HG02623 (cell line): Measurements from ENCODE around the gene GNAS.

Experiments
- ATAC-seq: cut with Tn5 transposase; IDR thresholded peaks from one replicate; pipeline ENCODE4 v1.9.1; 2021; ENCODE audit warnings: moderate library complexity; ENCODE audit not compliant: unreplicated experiment

GNAS gene

DNA sequence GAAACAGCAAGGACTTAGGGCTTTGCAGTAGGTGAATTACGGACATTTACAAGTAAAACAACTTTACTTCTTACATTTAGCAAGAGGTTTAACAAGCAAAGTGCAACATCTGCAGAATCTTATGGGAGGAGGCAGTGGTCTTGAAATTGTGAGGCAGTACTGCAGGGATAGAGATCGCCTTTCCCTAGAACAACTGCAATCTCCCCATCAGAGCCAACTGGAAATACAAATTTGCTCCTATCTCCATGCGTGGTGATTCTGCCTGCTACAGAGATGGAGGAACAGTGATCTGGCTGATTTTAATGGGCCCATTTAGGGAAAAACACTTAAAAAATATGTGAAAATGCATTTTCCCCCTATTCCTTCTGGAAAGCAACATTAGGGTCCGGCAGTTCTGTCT, 25.9 kb downstream of the GNAS start:
- ATAC-seq, result no peak

DNA sequence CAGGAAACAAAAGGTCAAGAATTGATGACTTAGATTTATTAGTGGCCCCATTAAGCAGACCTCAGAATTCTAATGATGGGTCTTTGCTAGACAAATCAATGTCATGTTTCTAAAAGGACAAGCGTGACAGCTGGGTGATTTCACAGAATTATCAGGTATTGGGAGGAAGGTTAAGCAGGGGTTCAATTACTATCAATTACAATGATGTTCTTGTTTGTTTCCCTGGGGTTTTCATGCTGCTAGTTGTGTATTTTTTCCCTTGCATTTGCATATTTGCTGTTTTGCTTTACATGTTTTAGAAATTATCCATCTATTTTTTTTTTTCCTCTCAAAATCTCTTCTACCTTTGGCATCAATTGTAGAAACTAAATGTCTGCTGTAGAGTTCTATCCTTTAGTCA, 27.9 kb downstream of the GNAS start:
- ATAC-seq, result no peak

DNA sequence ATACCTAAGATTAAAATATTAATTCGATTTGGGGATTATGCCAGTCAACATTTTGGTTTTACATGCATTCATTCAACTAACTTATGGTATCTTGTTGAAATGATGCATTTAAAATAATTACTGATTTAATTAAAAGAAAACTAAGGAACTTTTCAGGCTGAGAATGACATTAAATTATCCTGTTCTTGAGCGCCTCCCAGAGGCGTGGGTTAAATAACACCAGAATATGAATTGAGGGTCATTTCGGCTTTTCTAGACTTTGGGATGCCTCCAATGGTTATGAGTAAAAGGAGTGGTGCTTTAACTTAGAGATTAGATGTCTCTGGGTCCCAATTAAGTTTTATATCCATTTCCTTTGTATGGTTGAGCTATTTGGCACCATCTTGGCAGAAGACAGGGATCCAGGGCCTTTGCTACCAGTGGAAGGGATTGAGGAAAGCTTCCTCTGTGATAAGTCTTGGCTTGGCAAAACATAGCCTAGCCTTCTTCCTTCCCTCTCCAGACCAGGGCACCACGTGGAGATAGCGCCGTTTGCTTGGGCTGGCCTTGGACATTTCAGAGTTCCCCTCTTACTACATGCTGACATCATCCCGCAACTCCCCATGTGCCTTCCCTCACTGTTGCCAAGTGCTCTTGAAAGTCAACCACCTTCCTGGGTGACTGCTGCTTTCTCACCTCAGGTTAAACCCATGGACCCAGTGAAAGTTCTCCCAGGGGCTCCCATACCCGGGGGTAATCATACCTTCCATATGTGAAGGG, 28.7 kb downstream of the GNAS start:
- ATAC-seq, result no peak

DNA sequence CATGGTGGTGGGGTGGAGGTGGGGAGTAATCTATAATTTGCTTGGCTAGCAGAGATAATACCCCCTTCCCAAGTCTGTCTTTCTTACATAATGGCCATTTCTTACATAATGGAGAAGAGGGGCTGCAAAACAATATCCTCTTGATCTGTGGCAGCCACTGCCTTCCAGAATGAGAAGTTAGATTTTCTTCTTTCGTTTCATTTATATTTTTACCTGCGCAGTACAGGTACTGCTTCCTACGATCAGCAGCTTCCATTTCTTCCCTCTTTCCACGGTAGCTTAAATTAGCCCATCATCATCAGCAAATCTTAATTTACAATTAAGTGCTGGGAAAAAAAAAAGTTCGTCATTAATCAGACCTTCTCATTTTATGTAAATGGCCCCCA, 30.2 kb downstream of the GNAS start:
- no peak for ATAC-seq

DNA sequence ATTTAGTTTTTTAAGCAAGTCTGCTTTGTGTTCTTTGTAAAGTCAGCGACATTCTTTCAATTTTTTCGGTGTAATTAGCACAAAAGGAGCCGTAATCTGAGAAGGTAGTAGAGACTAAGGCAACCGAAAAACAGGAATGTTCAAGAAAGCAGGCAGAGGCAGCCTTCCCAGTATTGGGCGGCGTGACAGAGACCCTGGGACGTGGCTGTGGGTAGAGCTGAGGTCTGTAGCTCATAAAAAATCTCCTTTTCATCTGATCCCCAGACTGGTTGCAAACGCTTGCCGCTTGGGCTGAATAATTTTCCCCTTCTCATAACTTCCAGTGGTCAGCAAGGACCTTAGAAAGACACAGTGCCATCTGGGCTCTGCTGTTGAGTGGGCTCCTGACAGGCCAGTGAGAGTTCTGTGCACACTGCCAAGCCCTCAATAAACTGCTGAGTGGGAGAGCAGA, 30.8 kb downstream of the GNAS start:
- no peak for ATAC-seq

DNA sequence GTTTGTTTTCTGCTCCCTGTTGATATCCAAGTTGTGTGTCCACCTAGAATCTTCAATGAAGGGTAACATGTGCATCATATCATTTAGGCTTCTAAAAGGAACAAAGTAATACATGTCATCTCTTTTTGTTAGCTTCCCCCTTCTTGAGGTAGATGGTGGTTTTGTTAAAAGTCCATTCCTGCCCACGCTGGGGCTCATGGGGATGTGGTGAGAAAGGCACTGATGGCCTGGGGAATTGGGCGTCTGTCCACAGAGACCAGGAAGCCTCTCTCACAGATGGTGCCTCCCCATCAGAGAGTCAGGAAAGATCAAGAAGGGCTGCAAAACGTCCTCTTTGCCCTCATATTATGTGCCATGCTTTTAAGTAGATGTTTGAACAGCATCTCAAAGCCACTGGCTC, 32.5 kb downstream of the GNAS start:
- no peak for ATAC-seq

DNA sequence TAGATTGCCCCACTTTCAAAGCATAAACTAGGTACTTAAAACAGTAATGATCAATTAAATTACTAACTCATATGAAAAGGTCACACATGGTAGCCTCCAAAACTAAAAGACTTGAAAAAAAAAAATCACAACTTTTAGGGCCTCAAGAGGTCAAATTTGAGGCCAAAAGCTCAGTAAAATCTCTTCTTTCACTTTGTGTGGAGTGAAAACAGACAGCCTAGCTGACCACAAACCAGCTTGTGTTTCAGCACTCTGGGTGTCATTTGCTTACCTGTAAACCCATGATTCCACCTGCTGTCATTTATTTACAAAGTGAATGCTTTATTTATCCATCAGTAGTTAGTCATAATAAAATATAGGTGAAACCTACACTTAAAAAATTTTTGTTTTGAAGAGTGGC, 34.0 kb downstream of the GNAS start:
- ATAC-seq, result no peak

DNA sequence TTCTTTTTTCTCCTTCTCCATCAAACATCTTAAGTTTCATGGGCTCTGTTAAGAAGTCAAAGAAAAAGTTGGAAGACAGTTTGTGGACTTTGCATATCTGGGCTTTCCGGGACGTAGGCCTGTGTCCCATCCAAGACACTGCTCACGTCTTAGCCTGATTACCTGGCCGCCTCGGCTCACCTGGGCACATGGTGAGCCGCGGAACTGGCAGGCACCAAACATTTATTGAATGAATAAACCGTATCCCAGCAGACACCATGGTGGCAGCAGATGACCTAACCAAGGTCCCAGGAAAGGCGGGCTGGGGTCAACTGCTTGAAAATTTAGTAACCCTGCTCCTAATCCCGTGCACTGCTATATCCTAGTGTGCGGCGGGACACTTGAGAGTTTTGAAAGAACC, 35.6 kb downstream of the GNAS start:
- no peak for ATAC-seq

DNA sequence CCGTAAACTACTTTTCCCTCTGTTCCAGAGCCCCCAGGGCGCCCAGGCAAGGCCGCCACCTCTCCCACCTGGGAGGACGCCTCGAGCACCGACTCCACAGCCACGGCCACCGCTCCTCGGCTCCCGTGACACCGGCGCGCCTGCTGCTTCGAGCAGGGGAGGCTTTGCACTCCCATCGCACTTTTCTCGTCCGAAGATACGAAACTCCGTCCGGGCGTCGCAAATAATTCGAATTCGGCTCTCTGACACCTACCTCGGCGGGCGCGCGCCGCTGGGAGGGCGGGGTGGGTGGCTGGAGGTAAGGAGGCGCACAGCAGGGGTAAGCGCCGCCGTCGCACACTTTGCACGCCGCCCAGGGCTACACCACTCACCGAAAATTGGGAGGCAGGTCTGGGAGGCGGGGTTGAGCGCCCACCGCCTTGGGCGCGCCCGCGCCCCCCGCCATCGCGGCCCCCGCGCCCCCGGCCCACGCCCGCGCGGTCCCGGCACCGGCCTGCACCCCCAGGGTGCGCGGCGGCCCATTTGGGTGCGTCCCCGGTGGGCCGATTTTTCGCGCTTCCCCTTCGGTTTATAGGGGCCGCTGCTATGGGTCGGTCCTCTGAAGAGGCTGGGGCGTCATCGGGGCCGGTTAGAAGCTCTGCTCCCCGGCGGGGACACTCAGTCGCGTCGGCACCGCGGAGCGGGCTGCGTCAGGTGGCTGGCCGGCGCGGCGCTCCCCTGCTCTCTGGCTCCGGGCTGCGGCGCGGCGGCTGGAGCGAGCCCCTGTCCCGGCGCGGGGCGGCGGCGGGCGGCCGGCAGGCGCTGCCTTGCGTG, 36.2 kb downstream of the GNAS start:
- ATAC-seq, result peak; percentile 29

DNA sequence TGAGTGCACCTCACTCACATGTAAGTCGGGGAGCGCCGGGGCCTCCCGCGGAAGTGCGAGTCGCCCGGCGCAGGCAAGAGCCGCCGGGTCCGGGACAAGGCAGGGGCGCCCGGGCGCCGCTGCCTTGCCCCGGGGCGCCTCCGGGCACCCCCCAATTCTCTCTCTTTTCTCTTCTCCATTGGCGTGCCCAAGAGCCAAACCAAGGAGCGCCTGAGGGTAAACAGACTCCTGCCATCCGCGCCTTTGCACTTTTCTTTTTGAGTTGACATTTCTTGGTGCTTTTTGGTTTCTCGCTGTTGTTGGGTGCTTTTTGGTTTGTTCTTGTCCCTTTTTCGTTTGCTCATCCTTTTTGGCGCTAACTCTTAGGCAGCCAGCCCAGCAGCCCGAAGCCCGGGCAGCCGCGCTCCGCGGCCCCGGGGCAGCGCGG, 36.8 kb downstream of the GNAS start:
- no peak for ATAC-seq

DNA sequence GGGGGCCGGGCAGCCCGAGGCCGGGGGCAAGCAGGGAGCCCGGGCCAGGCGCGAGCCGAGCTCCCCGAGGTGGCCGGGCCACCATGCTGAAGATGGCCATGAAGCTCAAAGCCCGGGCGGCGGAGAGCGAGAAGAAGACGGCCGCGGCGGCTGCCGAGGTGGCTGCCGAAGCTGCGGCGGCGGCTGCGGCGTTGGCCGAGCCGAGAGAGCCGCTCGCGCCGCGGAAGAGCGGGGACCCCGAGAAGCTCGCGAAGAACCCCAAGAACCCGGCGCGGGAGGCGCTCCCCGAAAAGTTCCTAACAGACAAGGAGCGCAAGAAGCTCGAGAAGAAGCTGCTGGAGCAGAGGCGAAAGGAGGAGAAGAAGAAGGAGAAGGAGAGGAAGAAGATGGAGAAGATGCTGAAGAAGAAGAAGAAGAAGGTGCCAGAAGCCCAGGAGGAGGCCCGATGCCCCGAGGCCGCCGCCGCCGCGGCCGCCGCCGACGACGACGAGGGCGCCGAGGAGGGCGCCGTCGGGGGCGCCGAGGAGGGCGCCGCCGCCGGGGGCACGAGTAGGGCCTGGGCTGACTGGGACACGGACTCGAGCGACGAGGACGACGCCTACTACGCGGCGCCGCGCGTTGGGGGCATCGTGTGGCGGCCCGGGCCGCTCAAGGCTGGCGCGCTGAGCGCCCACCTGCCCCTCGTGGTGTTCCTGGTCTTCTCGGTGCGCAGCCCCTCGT, 37.4 kb downstream of the GNAS start:
- ATAC-seq, result no peak

DNA sequence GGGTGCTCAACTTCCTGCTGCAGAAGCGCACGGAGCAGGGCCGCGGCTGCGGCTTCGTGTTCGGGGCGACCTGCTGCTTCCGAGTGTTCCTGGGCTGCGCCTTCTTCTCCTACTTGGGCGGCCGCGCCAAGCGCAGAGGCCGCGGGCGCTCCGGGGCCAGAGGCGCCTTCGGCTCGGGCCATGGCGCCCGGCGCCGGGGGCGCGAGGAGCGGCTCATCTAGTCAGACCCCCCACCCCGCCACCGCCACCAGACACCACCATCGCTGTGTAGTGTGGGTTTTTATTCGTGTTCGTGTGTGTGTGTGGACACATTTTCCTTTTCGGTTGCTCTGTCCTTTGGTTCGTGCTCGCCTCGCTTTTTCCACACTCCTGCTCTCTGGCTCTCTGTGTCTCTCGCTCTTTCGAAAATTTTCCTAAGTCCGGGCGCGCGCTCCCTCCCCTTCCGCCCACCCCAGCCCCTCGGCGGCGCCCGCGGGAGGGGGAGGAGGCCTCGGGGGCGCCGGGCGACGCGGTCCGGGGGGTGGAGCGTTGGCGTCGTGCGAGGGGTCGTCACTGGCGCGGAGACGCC, 38.1 kb downstream of the GNAS start:
- ATAC-seq, result peak; percentile 28

DNA sequence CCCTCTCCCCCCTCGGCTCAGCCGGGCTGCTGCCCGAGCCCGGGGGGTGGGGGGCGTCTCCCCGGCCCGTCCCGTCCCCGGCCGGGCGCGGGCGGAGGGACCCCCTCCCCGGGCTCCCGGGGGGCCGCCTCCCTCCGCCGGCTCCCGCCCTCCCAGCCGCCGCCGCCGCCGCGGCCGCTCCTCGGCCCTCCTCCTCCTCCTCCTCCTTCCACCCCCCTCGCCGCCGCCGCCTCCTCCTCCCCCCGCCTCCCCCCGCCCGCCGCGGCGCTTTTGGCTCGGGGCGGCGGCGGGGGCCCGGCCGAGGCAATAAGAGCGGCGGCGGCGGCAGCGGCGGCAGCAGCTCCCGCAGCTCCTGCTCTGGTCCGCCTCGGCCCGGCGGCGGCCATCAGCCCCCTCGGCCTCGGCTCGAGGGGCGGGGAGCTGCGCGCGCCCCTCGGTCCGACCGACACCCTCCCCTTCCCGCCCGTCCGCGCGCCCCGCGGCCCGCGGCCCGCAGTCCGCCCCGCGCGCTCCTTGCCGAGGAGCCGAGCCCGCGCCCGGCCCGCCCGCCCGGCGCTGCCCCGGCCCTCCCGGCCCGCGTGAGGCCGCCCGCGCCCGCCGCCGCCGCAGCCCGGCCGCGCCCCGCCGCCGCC, 38.7 kb downstream of the GNAS start:
- ATAC-seq, result peak; percentile 25

DNA sequence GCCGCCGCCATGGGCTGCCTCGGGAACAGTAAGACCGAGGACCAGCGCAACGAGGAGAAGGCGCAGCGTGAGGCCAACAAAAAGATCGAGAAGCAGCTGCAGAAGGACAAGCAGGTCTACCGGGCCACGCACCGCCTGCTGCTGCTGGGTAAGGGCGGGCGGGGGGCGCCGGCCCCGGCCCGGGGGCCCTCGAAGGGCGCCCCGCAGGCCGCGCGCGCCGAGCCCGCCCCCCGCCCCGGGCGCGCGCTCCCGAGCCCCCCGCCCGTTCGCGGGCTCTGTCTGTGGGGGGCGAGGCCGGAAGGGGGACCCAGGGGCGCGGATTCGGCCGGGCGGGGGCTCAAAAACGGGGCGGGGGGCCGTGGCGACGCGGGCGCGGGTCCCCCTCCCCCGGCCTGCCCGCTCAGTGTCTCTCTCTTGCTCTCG, 39.2 kb downstream of the GNAS start:
- ATAC-seq, result peak; percentile 2

DNA sequence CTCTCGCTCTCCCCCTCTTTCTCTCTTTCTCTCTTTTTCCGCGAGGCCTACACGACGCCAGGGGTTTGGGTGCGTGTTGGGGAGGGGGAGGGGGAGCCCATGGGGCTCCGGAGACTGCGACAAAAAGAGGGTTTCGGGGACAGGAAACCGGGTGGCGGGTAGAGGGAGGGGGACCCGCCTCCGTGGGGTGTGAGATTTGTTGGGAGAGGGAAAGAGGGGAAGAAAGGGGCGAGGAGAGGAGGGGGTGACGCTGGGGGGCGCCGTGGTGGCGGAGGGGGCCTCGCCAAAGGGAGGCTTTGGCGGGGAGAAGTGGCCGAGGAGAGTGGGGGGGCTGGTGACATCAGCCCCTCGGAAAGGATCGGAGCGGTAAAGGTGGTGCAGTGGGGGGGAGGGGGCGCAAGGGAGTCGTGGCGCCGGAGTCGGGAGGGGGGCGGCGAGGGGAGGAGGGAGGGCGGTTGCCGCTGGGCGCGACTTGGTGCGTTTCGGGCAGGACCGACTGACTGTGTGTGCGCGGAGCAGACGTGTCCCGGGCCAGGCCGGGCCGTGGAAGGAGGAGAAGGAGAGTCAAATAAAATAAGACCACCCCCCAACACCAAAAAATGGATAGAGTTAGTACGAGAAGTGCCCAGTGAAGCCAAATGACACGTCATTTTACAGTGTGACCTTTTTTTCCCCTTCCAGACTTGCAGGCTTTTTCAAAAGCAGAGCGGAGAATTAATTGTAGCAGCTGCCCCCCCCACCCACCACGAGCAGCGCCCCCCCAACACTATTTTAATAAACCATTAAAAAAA, 39.8 kb downstream of the GNAS start:
- peak; percentile 2 for ATAC-seq

DNA sequence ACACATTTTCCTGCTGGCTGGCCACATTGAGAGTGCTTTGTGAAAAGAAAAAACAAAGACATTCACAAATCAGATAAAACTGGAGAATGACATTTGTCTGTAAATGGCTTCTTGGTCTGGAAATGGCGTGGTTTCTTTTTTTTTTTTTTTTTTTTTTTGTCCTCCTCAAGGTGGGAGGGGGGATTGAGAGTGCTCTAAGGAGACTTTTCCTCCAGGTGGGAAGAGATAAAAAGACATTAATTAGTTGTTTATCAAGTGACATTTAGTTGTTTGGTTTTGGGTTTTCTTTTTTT, 40.4 kb downstream of the GNAS start:
- no peak for ATAC-seq

DNA sequence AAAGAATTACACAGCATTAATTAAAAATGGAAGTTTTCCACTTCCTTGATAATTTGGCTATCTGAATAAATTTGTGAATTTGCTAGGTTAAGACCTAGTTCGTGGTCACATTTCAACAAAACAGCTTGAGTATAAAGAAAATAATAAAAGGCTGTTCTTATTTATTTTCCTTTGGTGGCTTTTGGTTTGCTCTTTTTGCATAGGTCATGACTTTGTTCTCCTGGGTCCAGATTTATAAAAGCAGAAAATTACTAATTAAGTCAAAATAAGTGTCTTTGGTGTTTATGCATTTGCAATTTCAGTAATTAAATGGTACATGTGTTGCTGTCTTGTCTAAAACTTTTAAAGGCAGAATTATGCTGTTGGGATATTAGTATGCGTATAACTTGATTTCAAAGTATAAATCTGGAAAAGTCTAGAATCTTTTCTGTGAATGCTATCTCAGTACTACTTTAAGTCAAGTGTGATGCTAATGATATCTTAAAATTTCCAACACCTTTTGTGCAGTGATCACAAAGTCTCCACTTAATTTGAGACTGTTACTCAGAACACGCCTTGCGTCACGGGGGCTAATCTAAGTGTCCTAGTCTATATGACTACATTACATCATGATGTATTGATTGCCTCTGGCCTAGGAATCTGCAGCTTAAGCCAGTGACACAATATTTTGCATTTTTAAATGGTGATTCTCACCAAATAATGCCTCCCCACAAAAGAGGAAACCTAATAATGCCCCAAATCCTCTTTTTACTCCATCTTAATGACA, 41.0 kb downstream of the GNAS start:
- ATAC-seq, result no peak

DNA sequence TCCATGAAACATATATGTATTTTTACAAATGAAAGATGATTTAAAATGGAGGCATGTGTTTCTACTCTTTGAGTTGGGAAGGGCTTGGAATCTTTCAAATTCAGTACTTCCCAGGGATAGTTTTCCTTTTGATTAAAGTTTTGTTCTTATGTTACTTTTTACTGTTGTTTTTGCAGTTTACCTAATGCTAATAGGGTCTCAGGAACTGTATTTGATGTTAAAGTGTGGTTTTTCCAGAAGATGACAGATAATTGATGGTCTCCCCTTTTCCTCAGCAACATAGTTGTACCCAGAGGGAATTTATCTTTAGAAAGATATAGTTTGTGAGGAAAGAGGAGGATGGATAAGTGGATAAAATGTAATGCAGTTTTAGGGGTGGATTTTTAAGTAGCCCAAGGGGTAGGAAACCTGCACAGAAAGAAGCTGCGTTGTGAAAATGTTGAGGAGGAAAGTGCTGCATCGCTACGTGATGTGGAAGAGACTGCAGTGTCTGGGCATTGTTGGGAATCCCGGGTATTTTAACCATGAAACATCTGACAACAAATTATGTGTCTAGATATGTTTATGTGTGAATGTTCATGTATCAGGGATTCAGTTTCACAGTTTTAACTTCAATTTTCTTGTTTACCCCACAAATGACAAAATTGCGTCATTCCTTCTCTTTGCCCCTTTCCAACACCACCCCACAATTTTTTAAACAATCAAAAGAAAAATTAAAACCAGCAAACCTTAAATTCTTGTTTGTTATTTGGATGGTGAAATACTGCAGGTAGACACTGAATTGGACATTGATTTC, 42.3 kb downstream of the GNAS start:
- ATAC-seq, result no peak
